Prostate gland (tissue), 2 donors: Measurements from ENCODE around the gene NCAM1.

Experiments
- CTCF ChIP-seq, 4 experiments: fragments of 200-600 bp in 2 of 4; fragments of 450-650 bp in 2 of 4; sonication (generic) in 2 of 4; IDR thresholded peaks; 1 replicate in 3 of 4; 2 replicates in 1 of 4; pipeline ENCODE4 v1.5.1; 2016 to 2019; ENCODE audit warnings: antibody characterized with exemption in 4 of 4, mild to moderate bottlenecking in 2 of 4, moderate library complexity in 2 of 4
- POLR2A ChIP-seq: fragments of 450-650 bp; IDR thresholded peaks from one replicate; pipeline ENCODE4 v1.6.1; 2016; ENCODE audit warnings: antibody characterized with exemption, mild to moderate bottlenecking
- POLR2AphosphoS5 ChIP-seq: sonication (generic); formaldehyde crosslinking; IDR thresholded peaks from one replicate; pipeline ENCODE4 v1.6.1; 2017; ENCODE audit warnings: antibody characterized with exemption

GRCh38 chr11:113281052-113281725 is 320.0 kb downstream of the NCAM1 start:
- TF ChIP-seq CTCF (IDR thresholded peaks at IDR 0.05) (no peak), POLR2A (no peak), POLR2AphosphoS5 (no peak)
